ENCODE data around the gene CLMN.

GRCh38 chr14:95250140-95250769 lies 69.5 kb downstream of the CLMN start:
- TF ChIP-seq POLR2A (IDR thresholded peaks at IDR 0.05; ENCODE audit: low read depth, low read length) (no peak), POLR2AphosphoS5 (IDR thresholded peaks at IDR 0.05; ENCODE audit: low read depth, low read length) (no peak), PAX5 (IDR thresholded peaks at IDR 0.05; ENCODE audit: insufficient read depth, low read length, severe bottlenecking) (no peak), POU2F2 (IDR thresholded peaks at IDR 0.05; ENCODE audit: low read depth, low read length) (no peak)

All from GM12891 (cell line).